ENCODE measurements around the gene CPT1C. TPM values are rescaled to one million over a fixed set of nuclear protein-coding genes. Genes with fewer than 3 reads are reported as not detected.

The CPT1C gene
- total RNA-seq, 1 donor, result 39.4 TPM

GRCh38 chr19:49655570-49656455 lies 35.1 kb upstream of the CPT1C start:
- no peak overlapping the region for H3K4me3 ChIP-seq (ENCODE audit: low read depth, low read length)
- no peak for DNase-seq (ENCODE audit: low read depth)
- no peak for TF ChIP-seq CTCF (IDR thresholded peaks at IDR 0.05; ENCODE audit: insufficient read depth, low read length)

- no peak overlapping the region for H3K4me3 ChIP-seq (ENCODE audit: low read depth, low read length)
- DNase-seq (ENCODE audit: low read depth), result no peak
- TF ChIP-seq CTCF (IDR thresholded peaks at IDR 0.05; ENCODE audit: insufficient read depth, low read length), result no peak
These were observed 34.3 kb upstream of the CPT1C start for GRCh38 chr19:49656456-49657109.

- DNase-seq (ENCODE audit: low read depth), result no peak
- H3K4me3 ChIP-seq (ENCODE audit: low read depth, low read length), result no peak overlapping the region
- no peak for TF ChIP-seq CTCF (IDR thresholded peaks at IDR 0.05; ENCODE audit: insufficient read depth, low read length)
These were observed 33.3 kb upstream of the CPT1C start for GRCh38 chr19:49657493-49658138.

- DNase-seq (ENCODE audit: low read depth), result no peak
- H3K4me3 ChIP-seq (ENCODE audit: low read depth, low read length), result no peak overlapping the region
These were observed 32.8 kb upstream of the CPT1C start for GRCh38 chr19:49658139-49658517.

GRCh38 chr19:49658566-49659442 lies 32.1 kb upstream of the CPT1C start:
- no peak for TF ChIP-seq CTCF (IDR thresholded peaks at IDR 0.05; ENCODE audit: insufficient read depth, low read length)
- DNase-seq (ENCODE audit: low read depth), result no peak

More at GRCh38 chr19:49658139-49658517, 32.8 kb upstream of the CPT1C start:
- TF ChIP-seq CTCF (IDR thresholded peaks at IDR 0.05; ENCODE audit: insufficient read depth, low read length), result no peak

GRCh38 chr19:49660338-49660961 lies 30.5 kb upstream of the CPT1C start:
- no peak overlapping the region for H3K4me3 ChIP-seq (ENCODE audit: low read depth, low read length)
- no peak for TF ChIP-seq CTCF (IDR thresholded peaks at IDR 0.05; ENCODE audit: insufficient read depth, low read length)
- no peak for DNase-seq (ENCODE audit: low read depth)

More at GRCh38 chr19:49658566-49659442, 32.1 kb upstream of the CPT1C start:
- H3K4me3 ChIP-seq (ENCODE audit: low read depth, low read length), result no peak overlapping the region
